Lung (tissue), 12 donors: ENCODE measurements around the gene DCDC2. TPM values are rescaled to one million over a fixed set of nuclear protein-coding genes. Genes with fewer than 3 reads are reported as not detected.

Experiments used
- ATAC-seq: fragments of 200-7000 bp; cut with Tn5 transposase; one replicate; pipeline ENCODE4 v1.9.1; 2020; ENCODE audit warnings: moderate number of reproducible peaks; ENCODE audit not compliant: insufficient read depth, low FRiP score
- DNase-seq, 3 donors: peaks; one replicate each; pipeline ENCODE4 v3.0.0-alpha.2; 2013 to 2017
- H3K27ac ChIP-seq, 2 donors: one replicate each; pipeline ENCODE4 v1.5.1; 2013; ENCODE audit warnings: mild to moderate bottlenecking in 2 of 2, moderate library complexity in 2 of 2, control low read depth in 1 of 2, inconsistent platforms in 1 of 2, low read depth in 1 of 2, low read length in 1 of 2
- H3K27me3 ChIP-seq, 3 donors: one replicate each; pipeline ENCODE4 v1.5.1; 2013; ENCODE audit warnings: low read length in 2 of 3; ENCODE audit not compliant: control insufficient read depth in 3 of 3, insufficient read depth in 3 of 3
- H3K36me3 ChIP-seq, 4 donors: one replicate each; pipeline ENCODE4 v1.5.1; 2013; ENCODE audit warnings: low read length in 4 of 4, mild to moderate bottlenecking in 1 of 4, moderate library complexity in 1 of 4; ENCODE audit not compliant: control insufficient read depth in 4 of 4, insufficient read depth in 4 of 4
- H3K4me1 ChIP-seq, 5 donors: one replicate each; pipeline ENCODE4 v1.5.1; 2013; ENCODE audit warnings: low read length in 5 of 5, mild to moderate bottlenecking in 2 of 5, moderate library complexity in 1 of 5; ENCODE audit not compliant: control insufficient read depth in 5 of 5, insufficient read depth in 5 of 5
- H3K4me3 ChIP-seq: one replicate; pipeline ENCODE4 v1.5.1; 2013; ENCODE audit warnings: mild to moderate bottlenecking, control low read depth, moderate library complexity
- H3K9ac ChIP-seq, 2 donors: one replicate each; pipeline ENCODE4 v1.5.1; 2013; ENCODE audit warnings: low read length in 2 of 2, control low read depth in 1 of 2; ENCODE audit not compliant: insufficient read depth in 1 of 2
- H3K9me3 ChIP-seq, 4 donors: one replicate each; pipeline ENCODE4 v1.5.1; 2013; ENCODE audit warnings: low read length in 3 of 4, mild to moderate bottlenecking in 1 of 4, moderate library complexity in 1 of 4; ENCODE audit not compliant: control insufficient read depth in 4 of 4, insufficient read depth in 3 of 4
- WGBS, 2 donors: extraction: QIAGEN DNeasy Blood & Tissue Kit; methylation state at CpG; one replicate each; pipeline ENCODE4 v1.1.7; 2013; 5-methylcytosine and 5-hydroxymethylcytosine counted together
- polyA plus RNA-seq, 2 donors: library from polyadenylated mRNA; stranded (reverse); fragments of 200-250 nt; gene quantifications; one replicate each; pipeline ENCODE4 v1.2.1, GENCODE V29; 2013
- total RNA-seq, 2 donors: library from RNA; depleted of rRNA in 1 of 2; stranded (reverse); fragments of >200 nt in 1 of 2; gene quantifications; one replicate each; pipeline ENCODE4 v1.2.1, GENCODE V29; 2014 to 2021
- TF ChIP-seq, protein P1 (sequence below): IDR thresholded peaks from 2 replicates; pipeline ENCODE4 v1.5.1; 2012; ENCODE audit warnings: mild to moderate bottlenecking; ENCODE audit errors: control extremely low read depth, extremely low read depth
- donor health status: control.
- donor health status: control.
- donor health status: Bipolar disorder and iron deficiency.
- donor health status: healthy.
- donor health status: DM: yes; HTN: yes; CAD: no.

The DCDC2 gene
- total and polyA plus RNA-seq, 4 donors: 2.3 to 14.2 (median 6.2) TPM

GRCh38 chr6:24340998-24341938, 16.6 kb downstream of the DCDC2 start:
- Histone ChIP-seq H3K4me3 (no peak overlapping the region), H3K36me3 (no peaks in the 10 kb centered on the region), H3K9me3 (peaks cover 0 to 3% (median 0%) of the 10 kb centered on the region in 4 donors), H3K4me1 (peaks cover 0 to 5% (median 0%) of the 10 kb centered on the region in 5 donors), H3K27me3 (no peaks in the 10 kb centered on the region), H3K9ac (no peak overlapping the region), H3K27ac (no peak overlapping the region)
- DNase-seq (peak in 2 of 3 donors; percentile 28 to 53), ATAC-seq (no peak)
- TF ChIP-seq, protein P1, sequence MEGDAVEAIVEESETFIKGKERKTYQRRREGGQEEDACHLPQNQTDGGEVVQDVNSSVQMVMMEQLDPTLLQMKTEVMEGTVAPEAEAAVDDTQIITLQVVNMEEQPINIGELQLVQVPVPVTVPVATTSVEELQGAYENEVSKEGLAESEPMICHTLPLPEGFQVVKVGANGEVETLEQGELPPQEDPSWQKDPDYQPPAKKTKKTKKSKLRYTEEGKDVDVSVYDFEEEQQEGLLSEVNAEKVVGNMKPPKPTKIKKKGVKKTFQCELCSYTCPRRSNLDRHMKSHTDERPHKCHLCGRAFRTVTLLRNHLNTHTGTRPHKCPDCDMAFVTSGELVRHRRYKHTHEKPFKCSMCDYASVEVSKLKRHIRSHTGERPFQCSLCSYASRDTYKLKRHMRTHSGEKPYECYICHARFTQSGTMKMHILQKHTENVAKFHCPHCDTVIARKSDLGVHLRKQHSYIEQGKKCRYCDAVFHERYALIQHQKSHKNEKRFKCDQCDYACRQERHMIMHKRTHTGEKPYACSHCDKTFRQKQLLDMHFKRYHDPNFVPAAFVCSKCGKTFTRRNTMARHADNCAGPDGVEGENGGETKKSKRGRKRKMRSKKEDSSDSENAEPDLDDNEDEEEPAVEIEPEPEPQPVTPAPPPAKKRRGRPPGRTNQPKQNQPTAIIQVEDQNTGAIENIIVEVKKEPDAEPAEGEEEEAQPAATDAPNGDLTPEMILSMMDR: no peak
- WGBS, 2 donors: 74 to 90% methylated on average over 6 of the region's 6 CpGs

- no peak overlapping the region for H3K4me3 ChIP-seq
- TF ChIP-seq, protein P1: no peak
- peaks cover 0 to 3% (median 0%) of the 10 kb centered on the region in 4 donors for H3K9me3 ChIP-seq
- H3K36me3 ChIP-seq: no peaks in the 10 kb centered on the region
- H3K9ac ChIP-seq: no peak overlapping the region
- H3K4me1 ChIP-seq: peaks cover 0 to 5% (median 0%) of the 10 kb centered on the region in 5 donors
- no peaks in the 10 kb centered on the region for H3K27me3 ChIP-seq
- 68 to 73% methylated on average over 3 of the region's 3 CpGs for WGBS, 2 donors
- no peak overlapping the region for H3K27ac ChIP-seq
- ATAC-seq (no peak), DNase-seq (no peak)
These were observed 17.9 kb downstream of the DCDC2 start for GRCh38 chr6:24339932-24340331.

- WGBS, 2 donors: 95 to 96% methylated on average over 2 of the region's 2 CpGs
- H3K9me3 ChIP-seq: peaks cover 0 to 3% (median 0%) of the 10 kb centered on the region in 4 donors
- TF ChIP-seq, protein P1: no peak
These were observed 23.6 kb downstream of the DCDC2 start for GRCh38 chr6:24334285-24334684.

More at GRCh38 chr6:24334285-24334684, 23.6 kb downstream of the DCDC2 start:
- H3K9ac ChIP-seq: no peak overlapping the region
- peaks cover 0 to 5% (median 0%) of the 10 kb centered on the region in 5 donors for H3K4me1 ChIP-seq
- no peak for DNase-seq
- H3K27ac ChIP-seq: no peak overlapping the region
- no peaks in the 10 kb centered on the region for H3K36me3 ChIP-seq
- ATAC-seq: no peak
- no peak overlapping the region for H3K4me3 ChIP-seq
- no peaks in the 10 kb centered on the region for H3K27me3 ChIP-seq
